ENCODE measurements around the gene TFB2M.

The TFB2M gene

GRCh38 chr1:246512230-246512629, 53.8 kb downstream of the TFB2M start:
- DNase-seq, result no peak

GRCh38 chr1:246511203-246511602, 54.9 kb downstream of the TFB2M start:
- DNase-seq, result no peak

GRCh38 chr1:246510147-246511030, 55.7 kb downstream of the TFB2M start:
- DNase-seq, result no peak

- no peak for DNase-seq
These were observed 57.0 kb downstream of the TFB2M start for GRCh38 chr1:246508897-246509688.

- peak; percentile 60 to 88 for DNase-seq
These were observed 59.2 kb downstream of the TFB2M start, which contains the start of gene SMYD3 for GRCh38 chr1:246506674-246507481. Gene SMYD3 (minus strand): TSS chr1:246507279.

GRCh38 chr1:246506367-246506673, 59.7 kb downstream of the TFB2M start:
- DNase-seq, result no peak

- no peak for DNase-seq
These were observed 62.7 kb downstream of the TFB2M start for GRCh38 chr1:246503341-246503740.

GRCh38 chr1:246497331-246497915, 68.6 kb downstream of the TFB2M start:
- DNase-seq, result peak; percentile 30 to 80

GRCh38 chr1:246492611-246493245, 73.3 kb downstream of the TFB2M start:
- peak; percentile 48 to 74 for DNase-seq

- DNase-seq, result no peak
These were observed 74.5 kb downstream of the TFB2M start for GRCh38 chr1:246491551-246492053.

All from NCI-H446 (cell line).